HG02798 (cell line): ENCODE results near the gene UQCRQ.
"Not testable (repeated sequence)": the region's sequence is repeated elsewhere in the genome, so short reads cannot be mapped to it uniquely, and the experiment has no call there.

ENCODE experiments used
- ATAC-seq: cut with Tn5 transposase; IDR thresholded peaks from one replicate; pipeline ENCODE4 v1.9.1; 2021; ENCODE audit warnings: mild to moderate bottlenecking; ENCODE audit not compliant: unreplicated experiment, poor library complexity

The UQCRQ gene

DNA sequence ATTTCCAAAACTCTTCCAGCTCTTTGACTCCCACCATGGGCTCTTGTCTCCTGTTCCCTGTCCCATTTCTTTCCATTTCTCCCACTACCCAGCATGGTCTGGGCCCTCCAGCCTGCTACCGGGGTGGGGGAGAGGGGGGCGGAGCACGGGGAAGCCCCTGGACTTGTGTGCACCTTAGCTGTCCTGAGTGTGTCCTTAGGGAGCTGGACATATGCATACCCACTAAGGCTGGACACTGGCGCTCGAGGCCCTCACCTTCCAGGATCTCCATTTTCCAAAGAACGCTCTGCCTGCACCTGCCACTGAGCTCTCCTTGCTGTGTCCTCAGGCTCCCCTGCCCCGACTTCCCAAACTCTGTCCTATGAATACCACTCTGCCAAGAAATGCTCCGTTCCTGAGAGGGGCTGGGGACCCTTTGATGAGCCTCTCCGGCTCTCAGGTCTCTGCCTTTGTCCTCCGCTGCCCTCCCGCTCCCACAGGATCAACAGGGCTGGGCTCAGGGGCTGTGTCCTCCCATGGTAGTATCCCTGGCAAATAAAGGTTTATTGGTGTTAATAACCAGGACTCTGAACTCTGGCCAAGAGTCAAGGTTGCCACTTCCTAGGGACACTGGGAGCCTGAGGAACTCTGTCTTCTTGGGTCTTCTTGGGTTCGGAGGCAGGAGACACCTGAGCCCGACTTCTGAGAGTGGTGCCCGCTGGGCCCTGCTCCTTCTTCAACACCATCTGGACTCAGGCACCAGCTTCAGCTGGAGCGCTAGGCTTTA, 35.2 kb upstream of the UQCRQ start:
- ATAC-seq = no peak

GRCh38 chr5:132832612-132833011, 33.8 kb upstream of the UQCRQ start:
- no peak for ATAC-seq

- no peak for ATAC-seq
Observed at GRCh38 chr5:132834057-132834456, 32.4 kb upstream of the UQCRQ start.

DNA sequence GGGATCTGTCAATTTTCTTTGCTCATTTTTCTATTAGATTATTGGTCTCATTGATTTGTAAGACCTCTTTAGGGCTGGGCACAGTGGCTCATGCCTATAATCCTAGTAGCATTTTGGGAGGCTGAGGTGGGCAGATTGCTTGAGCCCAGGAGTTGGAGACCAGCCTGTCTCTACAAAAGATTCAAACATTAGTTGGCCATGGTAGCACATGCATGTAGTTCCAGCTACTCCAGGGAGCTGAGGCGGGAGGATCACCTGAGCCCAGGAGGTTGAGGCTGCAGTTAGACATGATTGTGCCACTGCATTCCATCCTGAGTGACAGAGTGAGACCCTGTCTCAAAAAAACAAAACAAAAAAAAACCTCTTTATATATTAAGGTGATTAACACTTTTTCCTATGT, 29.6 kb upstream of the UQCRQ start:
- no peak for ATAC-seq

- ATAC-seq = no peak
Observed at GRCh38 chr5:132837868-132838267, 28.6 kb upstream of the UQCRQ start.

DNA sequence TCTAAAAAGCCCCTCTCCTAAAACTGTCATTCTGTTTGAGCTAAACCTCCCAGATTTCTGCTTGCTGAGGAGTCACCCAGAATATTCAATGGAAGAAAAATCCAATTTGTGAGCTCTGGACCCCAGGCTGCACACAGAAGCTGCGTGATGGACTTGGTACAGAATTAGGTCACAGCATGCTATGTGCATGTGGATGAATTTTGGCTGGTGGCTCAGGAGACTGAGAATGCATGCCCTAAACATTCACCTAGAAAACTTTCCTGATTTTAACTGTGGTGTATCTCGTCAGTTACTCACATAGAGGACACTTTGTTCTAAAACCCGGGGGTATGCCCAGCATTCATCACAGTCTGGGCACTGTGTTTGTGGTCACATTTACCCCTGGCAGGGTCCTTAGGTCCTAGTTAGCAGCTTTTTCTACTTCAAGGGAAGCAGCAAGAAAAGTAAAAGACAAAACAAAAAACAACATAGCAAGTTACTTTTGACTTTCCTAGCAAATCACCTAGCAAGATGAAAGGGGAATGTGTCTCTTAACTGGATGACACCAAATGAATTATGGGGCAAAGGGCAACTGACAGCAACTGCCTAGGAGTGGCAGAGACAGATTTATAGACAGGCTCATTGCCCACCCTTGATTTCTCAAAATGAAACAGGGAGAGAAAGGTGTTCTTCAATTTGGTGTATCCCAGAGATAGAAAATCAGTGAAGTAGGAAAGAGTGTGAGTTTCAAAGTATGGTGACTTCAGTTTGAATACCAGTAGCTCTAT, 27.7 kb upstream of the UQCRQ start:
- ATAC-seq = no peak

DNA sequence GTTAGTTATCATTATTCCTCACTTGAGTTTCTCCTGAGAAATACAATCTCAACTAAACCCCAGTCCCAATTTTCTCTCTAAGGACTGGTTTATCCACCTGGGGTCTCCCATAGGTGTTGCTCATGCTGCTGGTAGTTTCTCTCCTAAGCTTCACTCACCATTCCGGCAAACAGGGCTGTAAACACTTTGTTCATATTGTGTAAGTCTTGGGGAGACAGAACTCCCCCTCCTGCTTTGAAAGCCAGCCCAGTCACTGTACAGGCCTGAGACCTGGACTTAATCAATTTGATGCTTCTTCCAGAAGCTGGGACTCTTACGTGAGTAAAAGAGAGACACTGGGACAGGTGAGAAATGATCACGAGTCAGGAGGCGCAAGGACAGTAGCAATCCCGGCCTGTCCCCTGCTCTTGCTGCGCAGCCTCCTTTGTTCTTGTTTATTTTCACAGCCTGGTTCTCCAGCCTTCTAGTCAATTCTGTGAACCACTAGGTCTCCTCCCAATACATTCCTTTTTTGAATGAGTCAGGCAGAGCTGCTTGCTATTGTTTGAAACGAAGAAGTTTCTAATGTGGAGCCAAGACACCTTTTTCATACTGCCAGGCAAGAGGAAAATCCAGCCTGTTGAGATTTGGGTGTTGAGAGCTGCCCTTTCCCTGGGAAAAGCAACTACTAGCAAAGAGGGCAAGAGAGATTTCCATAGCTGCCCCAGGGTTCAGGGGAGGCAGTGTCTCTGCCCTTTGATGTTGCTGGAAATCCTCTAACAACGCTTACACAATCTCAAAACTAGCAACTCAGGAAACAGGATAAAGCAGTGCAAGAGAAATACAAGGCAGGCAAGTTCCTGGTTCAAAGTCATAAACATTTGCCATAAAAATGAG, 26.8 kb upstream of the UQCRQ start:
- no peak for ATAC-seq

DNA sequence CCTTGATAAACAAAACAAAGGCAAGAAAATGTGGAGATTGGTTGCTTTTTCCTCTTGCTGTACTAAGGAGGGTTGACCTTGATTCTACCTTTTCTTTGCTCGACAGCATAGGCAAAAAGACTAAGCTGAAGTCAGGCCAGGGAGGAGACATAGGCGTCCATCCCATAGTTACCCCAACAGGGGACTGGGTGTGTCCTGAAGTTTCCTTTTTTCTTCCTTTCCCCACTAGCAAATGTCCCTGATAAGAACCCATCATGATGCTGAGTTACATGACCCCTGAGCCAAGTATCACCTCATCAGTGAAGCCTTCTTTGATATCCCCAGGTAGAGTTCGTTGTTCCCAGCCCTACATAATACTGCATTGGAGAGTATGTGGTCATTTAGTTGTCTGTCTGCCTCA, 26.1 kb upstream of the UQCRQ start:
- no peak for ATAC-seq

- ATAC-seq = no peak
Observed at GRCh38 chr5:132840896-132841295, 25.5 kb upstream of the UQCRQ start.

- no peak for ATAC-seq
Observed at GRCh38 chr5:132841305-132841704, 25.1 kb upstream of the UQCRQ start.

- ATAC-seq = no peak
Observed at GRCh38 chr5:132848270-132848669, 18.2 kb upstream of the UQCRQ start.

- no peak for ATAC-seq
Observed at GRCh38 chr5:132849347-132849746, 17.1 kb upstream of the UQCRQ start.

DNA sequence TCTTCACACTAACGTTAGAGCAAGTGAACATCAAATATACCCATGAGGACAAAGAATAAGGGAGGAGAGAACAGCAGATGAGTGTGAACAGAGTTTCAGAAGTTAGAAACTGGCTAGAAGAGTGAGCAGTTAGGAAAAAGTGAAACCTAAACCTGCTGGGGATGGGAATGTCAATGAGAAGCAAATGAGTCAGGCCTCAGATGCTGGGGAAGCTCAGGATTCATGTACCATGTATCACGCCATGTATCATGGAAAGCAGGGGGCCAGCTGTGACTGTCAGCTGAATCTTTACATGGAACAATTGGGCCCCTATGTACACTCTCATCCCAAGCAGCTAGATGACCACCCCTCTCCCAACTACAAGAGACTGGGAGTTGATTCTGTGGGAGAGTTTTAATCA, 16.4 kb upstream of the UQCRQ start:
- no peak for ATAC-seq

DNA sequence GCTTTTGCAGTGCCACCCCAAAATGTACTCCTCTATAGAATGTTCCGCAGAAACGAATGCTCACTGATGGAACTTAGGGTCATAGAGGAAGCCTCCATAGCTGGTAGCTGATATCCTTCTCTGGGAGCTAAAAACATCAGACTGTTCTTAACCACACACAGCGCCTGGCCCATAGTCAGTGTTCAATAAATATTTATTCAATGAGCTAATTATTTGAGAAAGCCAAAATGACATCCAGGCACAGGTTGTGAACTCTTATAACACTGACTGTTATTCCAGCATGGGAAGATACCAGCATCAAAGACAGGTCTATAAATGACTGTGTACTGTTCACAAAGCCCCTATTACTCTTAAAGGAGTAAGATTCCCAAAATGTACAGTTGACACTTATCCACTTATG, 13.1 kb upstream of the UQCRQ start:
- no peak for ATAC-seq

DNA sequence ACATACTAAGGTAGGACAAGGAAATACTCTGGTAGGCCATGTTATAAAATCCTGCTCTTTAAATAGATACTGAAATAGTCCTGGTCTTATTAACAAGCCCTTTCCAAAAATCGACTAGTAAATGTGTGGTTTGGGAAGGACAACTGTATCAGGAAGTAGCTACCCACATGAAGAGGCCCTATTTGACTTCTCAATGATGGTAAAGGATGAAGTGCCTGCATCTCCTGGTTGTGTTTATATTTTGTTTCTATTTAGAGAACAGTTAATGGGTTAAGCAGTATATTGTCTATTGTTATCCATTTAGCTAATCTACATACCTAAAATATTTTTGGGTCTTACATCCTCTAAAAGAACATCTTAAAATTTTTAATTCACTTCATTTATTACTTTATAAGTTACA, 12.7 kb upstream of the UQCRQ start:
- ATAC-seq = no peak

GRCh38 chr5:132854301-132854700, 12.1 kb upstream of the UQCRQ start:
- no peak for ATAC-seq

DNA sequence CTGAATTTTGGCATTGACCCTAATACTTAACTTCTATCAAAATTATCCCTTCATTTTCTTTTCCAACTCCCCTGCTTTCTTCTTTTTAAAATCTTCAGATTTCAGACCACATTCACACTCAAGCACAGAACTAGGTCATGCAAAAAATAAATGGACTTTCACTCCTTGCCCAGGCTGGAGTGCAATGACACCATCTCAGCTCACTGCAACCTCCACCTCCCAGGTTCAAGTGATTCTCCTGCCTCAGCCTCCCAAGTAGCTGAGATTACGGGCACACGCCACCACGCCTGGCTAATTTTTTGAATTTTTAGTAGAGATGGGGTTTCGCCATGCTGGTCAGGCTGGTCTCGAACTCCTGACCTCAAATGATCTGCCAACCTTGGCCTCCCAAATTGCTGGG, 11.4 kb upstream of the UQCRQ start:
- ATAC-seq = not testable (repeated sequence)

DNA sequence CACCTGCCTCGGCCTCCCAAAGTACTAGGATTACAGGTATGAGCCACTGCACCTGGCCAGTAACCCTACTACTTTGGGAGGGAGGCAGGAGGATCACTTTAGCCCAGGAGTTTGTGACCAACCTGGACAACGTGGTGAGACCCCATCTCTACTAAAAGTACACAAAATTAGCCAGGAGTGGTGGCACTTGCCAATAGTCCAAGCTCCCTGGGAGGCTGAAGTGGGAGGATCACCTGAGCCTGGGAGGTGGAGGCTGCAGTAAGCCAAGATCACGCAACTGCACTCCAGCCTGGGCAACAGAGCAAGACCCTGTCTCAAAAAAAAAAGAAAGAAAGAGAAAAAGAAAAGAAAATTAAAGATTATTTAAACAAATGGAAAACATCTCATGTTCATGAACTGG, 10.4 kb upstream of the UQCRQ start:
- no peak for ATAC-seq

DNA sequence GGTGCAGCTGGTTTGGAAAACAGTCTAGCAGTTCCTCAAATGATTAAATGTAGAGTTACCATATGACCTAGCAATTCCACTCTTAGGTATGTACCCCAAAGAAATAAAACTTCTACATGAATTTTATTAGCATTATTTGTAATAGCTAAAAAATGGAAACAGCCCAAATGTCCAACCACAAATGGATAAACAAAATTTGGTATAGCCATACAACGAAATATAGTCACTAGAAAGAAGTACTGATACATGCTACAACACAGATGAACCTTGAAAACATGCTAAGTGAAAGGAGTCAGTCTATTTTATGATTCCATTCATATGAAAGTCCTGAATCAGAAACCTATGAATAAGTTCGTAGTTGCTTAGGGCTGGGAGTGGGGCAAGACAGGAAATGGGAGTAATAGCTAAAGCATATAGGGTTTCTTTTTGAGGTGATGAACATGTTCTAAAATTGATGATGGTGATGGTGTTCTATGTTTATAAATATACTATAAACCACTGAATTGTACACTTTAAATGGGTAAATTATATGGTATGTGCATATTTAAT, 6.5 kb upstream of the UQCRQ start:
- ATAC-seq = no peak

GRCh38 chr5:132860742-132861141, 5.7 kb upstream of the UQCRQ start:
- ATAC-seq = no peak
